GM10266 (cell line): ENCODE data around the gene SPNS3.

Source experiments
- DNase-seq: peaks from one replicate; pipeline ENCODE4 v3.0.0; 2012; ENCODE audit errors: extremely low spot score
- CTCF ChIP-seq: IDR thresholded peaks from 2 replicates; pipeline ENCODE4 v1.5.1; 2012; ENCODE audit warnings: mild to moderate bottlenecking, low read depth; ENCODE audit not compliant: control insufficient read depth, insufficient read depth; ENCODE audit errors: missing control alignments

The SPNS3 gene

DNA sequence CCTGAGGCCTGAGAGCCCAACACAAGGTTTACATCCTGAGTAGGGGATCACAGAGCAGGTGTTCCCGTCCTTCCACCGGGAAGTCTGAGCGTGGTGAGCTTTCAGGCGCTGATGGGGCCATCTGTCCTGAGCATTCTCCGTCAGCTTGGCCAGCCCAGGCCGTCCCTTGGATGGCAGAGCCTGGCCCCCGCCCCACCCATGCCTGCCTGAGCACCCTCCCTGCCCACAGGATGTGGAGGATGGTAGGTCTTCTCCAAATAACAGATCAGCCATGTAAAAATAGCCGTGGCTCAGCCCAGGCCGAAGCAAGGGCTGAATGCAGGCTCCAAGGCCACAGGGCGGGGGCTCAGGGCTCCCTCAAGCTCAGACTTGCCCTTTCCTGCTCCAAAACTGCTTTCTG, 85.2 kb downstream of the SPNS3 start:
- DNase-seq: no peak

GRCh38 chr17:4519361-4519788, 85.6 kb downstream of the SPNS3 start:
- no peak for DNase-seq
- TF ChIP-seq CTCF: no peak

More for the DNA sequence above, 85.2 kb downstream of the SPNS3 start:
- TF ChIP-seq CTCF: no peak

DNA sequence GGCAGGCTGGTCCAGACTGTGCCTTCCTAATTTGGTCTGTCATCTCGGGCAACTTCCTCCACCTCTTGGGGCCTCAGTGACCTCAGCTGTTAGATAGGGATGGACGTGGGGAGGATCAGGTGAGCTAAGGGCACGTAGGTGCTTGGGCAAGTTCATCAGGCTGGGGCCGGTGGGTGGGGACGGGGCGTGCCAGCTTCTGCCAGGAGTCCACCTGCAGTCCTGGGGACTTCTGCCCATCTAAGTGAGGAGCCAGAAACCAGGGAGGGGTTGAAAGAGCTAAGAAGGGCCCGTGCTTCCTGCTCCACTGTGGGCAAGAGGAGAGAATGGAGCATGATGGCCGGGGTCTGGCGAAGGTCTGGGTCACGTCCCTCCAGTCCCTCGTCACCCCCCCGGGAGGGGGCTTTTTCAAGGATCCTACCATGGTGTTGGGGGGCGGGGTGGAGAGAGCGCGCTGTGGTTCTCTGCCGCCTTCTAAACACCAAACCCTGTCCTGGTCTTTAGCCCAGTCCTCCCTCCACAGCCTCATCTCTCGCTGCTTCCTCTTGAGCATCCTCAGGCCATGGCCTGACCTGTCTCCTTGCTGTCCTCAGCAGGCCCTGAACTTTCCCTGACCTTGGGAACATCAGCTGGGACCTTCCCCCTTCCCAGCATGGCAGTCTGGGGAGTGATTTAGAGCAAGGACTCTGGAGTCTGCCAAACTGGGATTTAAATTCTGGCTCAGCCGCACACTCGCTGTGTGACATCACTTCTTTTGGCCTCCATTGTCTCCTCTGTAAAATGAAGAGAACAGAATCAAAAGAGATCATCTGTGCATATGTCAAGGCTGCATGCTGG, 86.5 kb downstream of the SPNS3 start:
- no peak for DNase-seq
- TF ChIP-seq CTCF: no peak

- no peak for DNase-seq
- TF ChIP-seq CTCF: no peak
Observed at GRCh38 chr17:4520894-4521600, 87.3 kb downstream of the SPNS3 start.

- TF ChIP-seq CTCF: no peak
- DNase-seq: no peak
Observed at GRCh38 chr17:4522661-4523060, 88.9 kb downstream of the SPNS3 start.

DNA sequence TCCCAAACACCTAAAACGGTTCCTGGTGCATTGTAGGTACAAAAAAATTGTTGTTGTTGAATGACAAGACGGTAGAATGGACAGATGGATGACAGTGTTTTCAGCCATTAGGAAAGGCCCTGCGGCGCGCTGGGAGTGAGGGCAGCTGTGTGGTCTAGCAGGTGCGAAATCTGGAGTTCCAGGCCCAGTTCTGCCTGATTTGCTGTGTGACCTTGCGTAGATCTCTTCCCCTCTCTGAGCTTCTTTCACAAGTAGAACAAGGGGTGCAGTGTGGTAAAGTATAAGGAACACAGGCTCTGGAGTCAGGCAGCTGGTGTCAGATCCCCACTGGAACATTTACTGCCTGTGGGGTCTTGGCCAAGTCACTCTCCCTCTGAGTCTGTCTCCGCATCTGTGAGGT, 90.2 kb downstream of the SPNS3 start:
- TF ChIP-seq CTCF: no peak
- DNase-seq: no peak

GRCh38 chr17:4525691-4526397, 92.1 kb downstream of the SPNS3 start:
- no peak for TF ChIP-seq CTCF
- DNase-seq: no peak
